Aorta (tissue), 5 donors: ENCODE data around the gene VEGFB. TPM values are rescaled to one million over a fixed set of nuclear protein-coding genes. Genes with fewer than 3 reads are reported as not detected.
A peak's percentile ranks its signal among the peaks of the same experiment; 100 is the strongest.

Experiments used
- ATAC-seq: fragments of 200-7000 bp; cut with Tn5 transposase; one replicate; pipeline ENCODE4 v1.9.1; 2022; ENCODE audit warnings: moderate library complexity; ENCODE audit not compliant: low FRiP score
- DNase-seq, 2 donors: peaks; one replicate each; pipeline ENCODE4 v3.0.0-alpha.2; 2020
- H3K27ac ChIP-seq, 2 donors: one replicate each; pipeline ENCODE4 v1.5.1; 2013; ENCODE audit warnings: low read length in 2 of 2, mild to moderate bottlenecking in 2 of 2, moderate library complexity in 2 of 2, control low read depth in 1 of 2, inconsistent platforms in 1 of 2, low read depth in 1 of 2
- H3K27me3 ChIP-seq, 2 donors: one replicate each; pipeline ENCODE4 v1.6.1; 2013; ENCODE audit warnings: control low read depth in 1 of 2, low read length in 1 of 2, mild to moderate bottlenecking in 1 of 2, moderate library complexity in 1 of 2; ENCODE audit not compliant: insufficient read depth in 2 of 2, control insufficient read depth in 1 of 2
- H3K36me3 ChIP-seq, 2 donors: one replicate each; pipeline ENCODE4 v1.6.1; 2013; ENCODE audit warnings: control low read depth in 1 of 2, low read length in 1 of 2, mild to moderate bottlenecking in 1 of 2; ENCODE audit not compliant: insufficient read depth in 2 of 2, control insufficient read depth in 1 of 2
- H3K4me1 ChIP-seq, 2 donors: one replicate each; pipeline ENCODE4 v1.6.1; 2013; ENCODE audit warnings: low read length in 2 of 2, control low read depth in 1 of 2, mild to moderate bottlenecking in 1 of 2, moderate library complexity in 1 of 2; ENCODE audit not compliant: insufficient read depth in 2 of 2, control insufficient read depth in 1 of 2
- H3K4me3 ChIP-seq, 2 donors: one replicate each; pipeline ENCODE4 v1.5.1; 2013; ENCODE audit warnings: low read length in 2 of 2, control low read depth in 1 of 2, mild to moderate bottlenecking in 1 of 2
- H3K9me3 ChIP-seq: one replicate; pipeline ENCODE4 v1.6.1; 2013; ENCODE audit warnings: mild to moderate bottlenecking, low read length; ENCODE audit not compliant: control insufficient read depth
- WGBS, 2 donors: extraction: QIAGEN DNeasy Blood & Tissue Kit; methylation state at CpG; one replicate each; pipeline ENCODE4 v1.1.7; 2013; 5-methylcytosine and 5-hydroxymethylcytosine counted together
- intact Hi-C, 2 donors: fragments of 100-400 bp; cut with DNase I; formaldehyde crosslinking; loops; one replicate each; pipeline versions ENCODE4 v1.14.2 to v1.15.0; 2022
- polyA plus RNA-seq, 2 donors: library from polyadenylated mRNA; stranded (reverse); fragments of 200-250 nt; gene quantifications; one replicate each; pipeline ENCODE4 v1.2.3, GENCODE V29; 2013
- total RNA-seq, 2 donors: library from RNA; stranded (reverse); fragmentation: NEBNext Ultra II Directional; extraction: Animal tissue kit (Norgen Biotek cat#: 25700); gene quantifications; one replicate each; pipeline ENCODE4 v1.2.1, GENCODE V29; 2021
- donor health status: healthy with polysubstance abuse.
- donor health status: Bipolar disorder and iron deficiency.
- donor health status: DM: no; HTN: no; CAD: no.
- donor health status: DM: no; HTN: no; CAD: no.
- donor health status: DM: yes; HTN: yes; CAD: no.

Gene VEGFB
- total and polyA plus RNA-seq, 4 donors: 131 to 208 (median 198) TPM

- H3K9me3 ChIP-seq: no peaks in the 10 kb centered on the region
- no peak overlapping the region for H3K27ac ChIP-seq
- 85 to 86% methylated on average over 21 to 23 of the region's 23 CpGs for WGBS, 2 donors
- intact Hi-C loops: no loop called here
- H3K4me1 ChIP-seq: no peaks in the 10 kb centered on the region
- H3K4me3 ChIP-seq: no peak overlapping the region
- DNase-seq: no peak
- H3K36me3 ChIP-seq: peaks cover 0 to 2% of the 10 kb centered on the region in 2 donors
- no peak for ATAC-seq
- no peaks in the 10 kb centered on the region for H3K27me3 ChIP-seq
Observed at GRCh38 chr11:64208086-64208795, 26.1 kb upstream of the VEGFB start.

GRCh38 chr11:64208796-64209562 is 25.4 kb upstream of the VEGFB start:
- Histone ChIP-seq H3K27ac (no peak overlapping the region), H3K9me3 (no peaks in the 10 kb centered on the region), H3K36me3 (no peaks in the 10 kb centered on the region), H3K4me3 (no peak overlapping the region), H3K27me3 (no peaks in the 10 kb centered on the region), H3K4me1 (no peaks in the 10 kb centered on the region)
- no peak for DNase-seq
- intact Hi-C loops: no loop called here
- ATAC-seq: no peak
- 69 to 73% methylated on average over 18 of the region's 18 CpGs for WGBS, 2 donors

DNA sequence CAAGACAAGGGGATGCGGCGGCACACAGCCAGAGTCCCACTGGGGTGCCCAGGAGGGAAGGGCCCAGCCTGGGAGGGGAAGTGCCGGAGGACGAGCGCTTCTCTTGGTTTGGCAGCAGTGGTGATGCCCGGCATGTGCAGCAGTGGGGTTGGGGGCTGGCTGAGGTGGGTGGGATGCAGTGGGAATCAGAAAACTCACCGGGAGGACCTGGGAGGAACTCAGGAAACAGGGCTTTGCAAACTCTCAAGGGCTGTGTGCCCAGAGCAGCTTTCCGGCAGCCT is 24.9 kb upstream of the VEGFB start:
- ATAC-seq (no peak), DNase-seq (no peak)
- H3K4me1 ChIP-seq: no peaks in the 10 kb centered on the region
- intact Hi-C loops: no loop called here
- no peak overlapping the region for H3K4me3 ChIP-seq
- 85 to 89% methylated on average over 8 of the region's 8 CpGs for WGBS, 2 donors
- no peaks in the 10 kb centered on the region for H3K36me3 ChIP-seq
- no peaks in the 10 kb centered on the region for H3K9me3 ChIP-seq
- no peaks in the 10 kb centered on the region for H3K27me3 ChIP-seq
- no peak overlapping the region for H3K27ac ChIP-seq

DNA sequence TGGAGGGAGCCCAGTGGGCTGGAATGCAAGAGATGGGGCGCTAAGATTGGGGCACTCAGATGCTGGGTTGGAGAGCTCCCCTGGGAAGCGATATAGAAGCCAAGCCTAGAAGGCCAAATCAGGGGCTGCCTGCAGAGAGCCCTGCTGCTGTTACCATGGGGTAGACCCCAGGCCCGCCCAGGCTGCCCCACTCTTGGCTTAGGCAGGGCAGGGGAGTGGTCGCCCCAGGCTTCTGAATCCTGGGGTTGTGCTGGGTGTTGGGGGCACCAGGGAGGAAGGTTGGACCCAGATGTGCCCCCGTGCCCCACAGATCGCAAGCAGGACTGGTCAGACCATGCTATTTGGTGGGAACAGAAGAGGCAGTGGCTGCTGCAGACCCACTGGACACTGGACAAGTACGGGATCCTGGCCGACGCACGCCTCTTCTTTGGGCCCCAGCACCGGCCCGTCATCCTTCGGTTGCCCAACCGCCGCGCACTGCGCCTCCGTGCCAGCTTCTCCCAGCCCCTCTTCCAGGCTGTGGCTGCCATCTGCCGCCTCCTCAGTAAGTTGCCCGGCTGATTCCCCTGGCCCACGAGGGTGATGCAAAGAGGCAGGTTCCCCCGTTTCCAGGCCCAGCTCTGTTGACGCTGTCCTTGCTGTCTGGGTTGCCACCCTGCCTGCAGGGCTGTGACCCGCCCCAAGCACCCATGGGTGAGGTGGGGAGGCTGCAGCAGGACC is 23.9 kb upstream of the VEGFB start:
- intact Hi-C loops: no loop called here
- Histone ChIP-seq H3K4me1 (no peaks in the 10 kb centered on the region), H3K27ac (no peak overlapping the region), H3K4me3 (no peak overlapping the region), H3K9me3 (no peaks in the 10 kb centered on the region), H3K27me3 (no peaks in the 10 kb centered on the region), H3K36me3 (no peaks in the 10 kb centered on the region)
- DNase-seq: no peak
- 94% methylated on average over 24 of the region's 24 CpGs for WGBS, 2 donors
- ATAC-seq: no peak

GRCh38 chr11:64211181-64211872 is 23.1 kb upstream of the VEGFB start:
- no peak overlapping the region for H3K4me3 ChIP-seq
- no peaks in the 10 kb centered on the region for H3K27me3 ChIP-seq
- no peaks in the 10 kb centered on the region for H3K36me3 ChIP-seq
- no peaks in the 10 kb centered on the region for H3K9me3 ChIP-seq
- DNase-seq: no peak
- H3K4me1 ChIP-seq: no peaks in the 10 kb centered on the region
- no peak for ATAC-seq
- WGBS, 2 donors: 90 to 92% methylated on average over 30 of the region's 30 CpGs
- H3K27ac ChIP-seq: no peak overlapping the region
- intact Hi-C loops: no loop called here

- H3K27me3 ChIP-seq: no peaks in the 10 kb centered on the region
- DNase-seq (no peak), ATAC-seq (no peak)
- 86% methylated on average over 6 of the region's 6 CpGs for whole genome bisulfite sequencing, 2 donors
- no peak overlapping the region for H3K4me3 ChIP-seq
- H3K36me3 ChIP-seq: no peaks in the 10 kb centered on the region
- H3K27ac ChIP-seq: no peak overlapping the region
- H3K9me3 ChIP-seq: no peaks in the 10 kb centered on the region
- no peaks in the 10 kb centered on the region for H3K4me1 ChIP-seq
- intact Hi-C loops: no loop called here
Observed at GRCh38 chr11:64216879-64217278, 17.5 kb upstream of the VEGFB start.

DNA sequence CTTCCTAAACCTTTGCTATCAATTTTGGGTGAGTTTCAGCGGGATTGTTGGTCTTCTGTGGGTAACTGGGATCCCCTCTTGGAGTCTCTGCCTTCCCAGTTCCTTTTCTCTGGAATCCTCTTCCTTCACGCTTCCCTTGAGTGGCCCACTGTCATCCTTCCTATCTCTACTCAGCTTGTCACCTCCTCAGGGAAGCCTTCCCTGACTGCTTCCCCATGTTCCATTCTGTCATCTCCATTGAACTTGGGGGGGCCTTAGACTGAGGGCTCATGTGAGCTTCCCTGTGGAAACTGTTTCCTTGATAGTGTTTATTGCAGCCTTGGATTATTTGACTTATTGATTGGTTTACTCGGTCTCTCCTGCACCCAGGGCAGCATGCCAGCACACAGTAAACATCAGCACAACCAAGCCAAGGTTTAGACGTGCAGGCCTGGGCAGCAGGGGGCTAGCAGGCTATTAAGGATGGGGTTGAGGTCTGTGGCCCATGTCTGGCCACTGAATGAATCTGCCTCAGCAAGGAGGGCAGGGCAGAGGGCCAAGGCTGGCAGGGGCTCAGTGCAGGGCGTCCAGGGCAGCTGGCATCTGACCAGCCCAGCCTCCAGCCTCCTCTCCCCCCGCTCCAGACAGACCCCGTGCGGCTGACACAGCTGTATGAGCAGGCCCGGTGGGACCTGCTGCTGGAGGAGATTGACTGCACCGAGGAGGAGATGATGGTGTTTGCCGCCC is 15.6 kb upstream of the VEGFB start:
- H3K4me3 ChIP-seq: no peak overlapping the region
- no peaks in the 10 kb centered on the region for H3K4me1 ChIP-seq
- H3K27ac ChIP-seq: no peak overlapping the region
- 44% methylated on average over 9 to 11 of the region's 11 CpGs for WGBS, 2 donors
- intact Hi-C loops: no loop called here
- H3K27me3 ChIP-seq: no peaks in the 10 kb centered on the region
- ATAC-seq (no peak), DNase-seq (peak in 1 of 2 donors; percentile 63)
- H3K36me3 ChIP-seq: no peaks in the 10 kb centered on the region
- H3K9me3 ChIP-seq: no peaks in the 10 kb centered on the region

- no peak overlapping the region for H3K27ac ChIP-seq
- H3K4me1 ChIP-seq: no peaks in the 10 kb centered on the region
- H3K27me3 ChIP-seq: no peaks in the 10 kb centered on the region
- peak in 1 of 2 donors; percentile 70 for DNase-seq
- no peak overlapping the region for H3K4me3 ChIP-seq
- intact Hi-C loops: no loop called here
- 80% methylated on average over 7 of the region's 7 CpGs for WGBS, 2 donors
- no peak for ATAC-seq
- H3K9me3 ChIP-seq: no peaks in the 10 kb centered on the region
- H3K36me3 ChIP-seq: no peaks in the 10 kb centered on the region
Observed at GRCh38 chr11:64219354-64219684, 15.1 kb upstream of the VEGFB start.
